ENCODE results near the gene ARHGAP26.

Gene ARHGAP26, protein sequence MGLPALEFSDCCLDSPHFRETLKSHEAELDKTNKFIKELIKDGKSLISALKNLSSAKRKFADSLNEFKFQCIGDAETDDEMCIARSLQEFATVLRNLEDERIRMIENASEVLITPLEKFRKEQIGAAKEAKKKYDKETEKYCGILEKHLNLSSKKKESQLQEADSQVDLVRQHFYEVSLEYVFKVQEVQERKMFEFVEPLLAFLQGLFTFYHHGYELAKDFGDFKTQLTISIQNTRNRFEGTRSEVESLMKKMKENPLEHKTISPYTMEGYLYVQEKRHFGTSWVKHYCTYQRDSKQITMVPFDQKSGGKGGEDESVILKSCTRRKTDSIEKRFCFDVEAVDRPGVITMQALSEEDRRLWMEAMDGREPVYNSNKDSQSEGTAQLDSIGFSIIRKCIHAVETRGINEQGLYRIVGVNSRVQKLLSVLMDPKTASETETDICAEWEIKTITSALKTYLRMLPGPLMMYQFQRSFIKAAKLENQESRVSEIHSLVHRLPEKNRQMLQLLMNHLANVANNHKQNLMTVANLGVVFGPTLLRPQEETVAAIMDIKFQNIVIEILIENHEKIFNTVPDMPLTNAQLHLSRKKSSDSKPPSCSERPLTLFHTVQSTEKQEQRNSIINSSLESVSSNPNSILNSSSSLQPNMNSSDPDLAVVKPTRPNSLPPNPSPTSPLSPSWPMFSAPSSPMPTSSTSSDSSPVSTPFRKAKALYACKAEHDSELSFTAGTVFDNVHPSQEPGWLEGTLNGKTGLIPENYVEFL

DNA sequence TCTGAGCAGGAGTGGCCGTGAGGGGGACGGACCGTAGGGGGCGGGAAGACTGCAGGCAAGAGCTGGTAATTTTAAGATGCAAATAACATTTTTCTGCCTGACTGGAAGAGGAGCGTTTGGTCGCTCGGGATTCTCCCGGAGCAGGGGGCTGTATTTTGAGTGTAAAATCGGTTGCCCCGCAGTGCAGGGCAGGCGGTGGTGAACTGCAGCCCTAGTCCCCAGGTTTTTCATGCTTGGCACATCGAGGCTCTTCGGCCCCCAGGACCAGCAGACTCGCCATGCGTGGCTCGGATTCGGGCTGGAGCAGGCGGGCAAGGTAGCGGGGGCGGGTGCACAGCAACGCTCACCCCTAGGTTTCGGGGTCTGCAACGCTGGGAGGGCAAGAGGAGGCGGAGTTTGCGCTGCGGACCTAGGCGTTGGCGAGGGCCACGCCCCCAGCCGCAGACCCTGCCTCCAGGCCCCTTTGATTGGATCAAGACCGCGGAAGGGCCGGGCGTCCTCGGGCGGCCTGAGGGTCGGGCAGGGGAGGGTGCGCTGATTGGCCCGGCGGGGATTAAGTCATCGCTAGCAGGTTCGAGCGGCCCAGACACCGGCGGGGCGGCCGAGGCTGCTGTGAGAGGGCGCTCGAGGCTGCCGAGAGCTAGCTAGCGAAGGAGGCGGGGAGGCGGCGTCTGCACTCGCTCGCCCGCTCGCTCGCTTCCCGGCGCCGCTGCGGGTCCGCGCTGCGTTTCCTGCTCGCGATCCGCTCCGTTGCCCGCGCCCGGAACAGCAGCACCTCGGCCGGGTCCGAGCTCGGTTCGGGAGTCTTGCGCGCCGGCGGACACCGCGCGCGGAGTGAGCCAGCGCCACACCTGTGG is at the start of gene ARHGAP26:
Gene ARHGAP26, plus strand, starts transcription at position 585 of the 857 bp plus-strand sequence. CDS start 385 bp downstream, outside the sequence.
- TF ChIP-seq, protein P1, sequence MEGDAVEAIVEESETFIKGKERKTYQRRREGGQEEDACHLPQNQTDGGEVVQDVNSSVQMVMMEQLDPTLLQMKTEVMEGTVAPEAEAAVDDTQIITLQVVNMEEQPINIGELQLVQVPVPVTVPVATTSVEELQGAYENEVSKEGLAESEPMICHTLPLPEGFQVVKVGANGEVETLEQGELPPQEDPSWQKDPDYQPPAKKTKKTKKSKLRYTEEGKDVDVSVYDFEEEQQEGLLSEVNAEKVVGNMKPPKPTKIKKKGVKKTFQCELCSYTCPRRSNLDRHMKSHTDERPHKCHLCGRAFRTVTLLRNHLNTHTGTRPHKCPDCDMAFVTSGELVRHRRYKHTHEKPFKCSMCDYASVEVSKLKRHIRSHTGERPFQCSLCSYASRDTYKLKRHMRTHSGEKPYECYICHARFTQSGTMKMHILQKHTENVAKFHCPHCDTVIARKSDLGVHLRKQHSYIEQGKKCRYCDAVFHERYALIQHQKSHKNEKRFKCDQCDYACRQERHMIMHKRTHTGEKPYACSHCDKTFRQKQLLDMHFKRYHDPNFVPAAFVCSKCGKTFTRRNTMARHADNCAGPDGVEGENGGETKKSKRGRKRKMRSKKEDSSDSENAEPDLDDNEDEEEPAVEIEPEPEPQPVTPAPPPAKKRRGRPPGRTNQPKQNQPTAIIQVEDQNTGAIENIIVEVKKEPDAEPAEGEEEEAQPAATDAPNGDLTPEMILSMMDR (conservative IDR thresholded peaks at IDR 0.05; ENCODE audit: low read depth, low read length) = no peak
- peaks cover 5% of the 10 kb centered on the region; the same call in 1 of the 2 replicates for H3K27me3 ChIP-seq (ENCODE audit: insufficient read depth, low read depth)
- H3K4me1 ChIP-seq (ENCODE audit: low read depth, poor library complexity, severe bottlenecking) = peaks cover 17% of the 10 kb centered on the region
- H3K79me2 ChIP-seq (ENCODE audit: insufficient read depth, low read depth) = no peaks in the 10 kb centered on the region
- no peaks in the 10 kb centered on the region for H3K36me3 ChIP-seq (ENCODE audit: insufficient read depth)
- H4K20me1 ChIP-seq (ENCODE audit: insufficient read depth) = no peaks in the 10 kb centered on the region
- peak within 1 kb of the TSS; percentile 98 for H3K4me2 ChIP-seq
- H3K4me3 ChIP-seq (IDR thresholded peaks at IDR 0.05; ENCODE audit: insufficient read depth, low read depth, low read length) = no peak within 1 kb of the TSS
- H3K9ac ChIP-seq = peak within 1 kb of the TSS; percentile 52
- no peak within 1 kb of the TSS for H3K27ac ChIP-seq
- peak within 1 kb of the TSS; percentile 100 for H2AFZ ChIP-seq (ENCODE audit: low read depth)

DNA sequence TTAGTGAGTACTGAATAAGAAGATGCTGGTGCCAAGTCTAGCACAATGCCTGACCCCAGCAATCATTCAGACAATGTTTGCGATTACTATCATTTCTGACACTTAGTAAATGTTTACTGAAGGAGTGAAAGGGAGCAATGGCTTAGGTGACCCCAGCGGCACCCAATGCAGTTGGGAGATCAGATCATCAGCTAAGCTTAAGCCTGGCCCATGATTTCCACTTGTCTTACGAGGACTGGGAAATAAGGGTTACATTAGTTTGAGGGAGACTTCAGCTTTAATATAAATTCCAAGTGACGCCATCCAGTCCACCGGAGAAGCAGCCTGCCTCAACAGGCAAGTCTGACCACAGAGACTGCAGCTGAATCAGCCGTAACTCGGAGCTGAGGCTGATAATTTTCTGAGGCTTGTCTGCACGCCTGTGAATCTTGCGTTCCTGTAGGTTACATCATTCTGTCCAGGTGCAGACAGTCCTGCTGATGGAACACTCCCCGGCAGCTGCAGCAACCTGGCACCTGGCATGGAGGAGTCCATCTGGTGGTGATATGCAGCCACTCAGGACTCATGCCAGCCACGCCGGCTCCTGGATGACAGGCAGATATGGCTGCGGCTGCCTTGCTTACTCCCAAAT is 49.4 kb upstream of the ARHGAP26 start:
- Histone ChIP-seq H3K27ac (peak overlapping the region; percentile 18; the same call in 1 of the 2 replicates), H3K4me2 (peak overlapping the region; percentile 51), H3K9ac (peak overlapping the region; percentile 30; the same call in 1 of the 2 replicates), H3K36me3 (ENCODE audit: insufficient read depth) (no peaks in the 10 kb centered on the region), H2AFZ (ENCODE audit: low read depth) (peak overlapping the region; percentile 54), H3K4me1 (ENCODE audit: low read depth, poor library complexity, severe bottlenecking) (peaks cover 21% of the 10 kb centered on the region), H4K20me1 (ENCODE audit: insufficient read depth) (no peaks in the 10 kb centered on the region), H3K27me3 (ENCODE audit: insufficient read depth, low read depth) (no peaks in the 10 kb centered on the region), H3K4me3 (IDR thresholded peaks at IDR 0.05; ENCODE audit: insufficient read depth, low read depth, low read length) (no peak overlapping the region), H3K79me2 (ENCODE audit: insufficient read depth, low read depth) (no peaks in the 10 kb centered on the region)
- TF ChIP-seq, protein P1 (conservative IDR thresholded peaks at IDR 0.05; ENCODE audit: low read depth, low read length) = no peak

DNA sequence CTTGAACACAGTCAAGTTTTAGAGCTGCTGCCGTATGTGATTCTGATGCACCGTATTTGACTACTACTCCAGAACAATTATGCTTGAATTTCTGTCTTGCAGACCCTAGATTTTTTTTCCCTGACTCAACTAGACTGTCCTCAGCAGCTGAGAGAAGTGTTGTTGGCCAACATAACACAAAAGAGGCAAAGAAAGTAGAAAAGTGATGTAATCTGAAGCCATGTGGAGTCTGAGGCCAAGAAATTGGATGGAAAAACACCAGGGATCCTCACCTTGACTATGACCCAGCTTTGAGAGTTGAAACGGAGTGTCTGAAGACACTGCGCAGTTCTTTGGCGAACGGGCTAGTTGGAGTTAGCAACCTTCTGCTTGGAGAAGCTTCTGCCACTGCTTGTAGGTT is 48.0 kb upstream of the ARHGAP26 start:
- no peaks in the 10 kb centered on the region for H4K20me1 ChIP-seq (ENCODE audit: insufficient read depth)
- H3K4me2 ChIP-seq = no peak overlapping the region
- no peak overlapping the region for H2AFZ ChIP-seq (ENCODE audit: low read depth)
- peaks cover 27% of the 10 kb centered on the region for H3K4me1 ChIP-seq (ENCODE audit: low read depth, poor library complexity, severe bottlenecking)
- H3K27ac ChIP-seq = no peak overlapping the region
- TF ChIP-seq, protein P1 (conservative IDR thresholded peaks at IDR 0.05; ENCODE audit: low read depth, low read length) = no peak
- no peaks in the 10 kb centered on the region for H3K79me2 ChIP-seq (ENCODE audit: insufficient read depth, low read depth)
- no peak overlapping the region for H3K4me3 ChIP-seq (IDR thresholded peaks at IDR 0.05; ENCODE audit: insufficient read depth, low read depth, low read length)
- no peaks in the 10 kb centered on the region for H3K27me3 ChIP-seq (ENCODE audit: insufficient read depth, low read depth)
- H3K36me3 ChIP-seq (ENCODE audit: insufficient read depth) = no peaks in the 10 kb centered on the region
- no peak overlapping the region for H3K9ac ChIP-seq

DNA sequence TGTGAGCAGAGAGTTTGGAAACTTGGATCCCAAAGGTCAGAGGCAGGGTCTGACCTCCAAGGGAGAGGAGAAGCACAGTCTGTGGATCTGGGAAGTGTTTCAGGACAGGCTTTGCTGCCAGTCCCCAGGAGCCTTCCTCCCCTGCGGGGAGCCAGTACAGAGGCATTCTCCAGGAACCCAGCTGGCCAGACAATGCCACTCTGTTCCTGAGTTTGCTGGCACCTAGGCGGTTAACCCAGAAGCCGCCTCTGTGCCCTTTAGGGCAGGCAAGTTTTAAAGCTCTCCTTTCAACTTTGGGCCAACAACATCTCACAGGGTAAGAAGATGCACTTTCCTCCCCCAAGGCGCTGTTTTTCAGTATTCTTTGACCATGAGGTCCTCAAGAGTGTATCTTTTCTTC is 47.3 kb upstream of the ARHGAP26 start:
- peaks cover 25% of the 10 kb centered on the region for H3K4me1 ChIP-seq (ENCODE audit: low read depth, poor library complexity, severe bottlenecking)
- TF ChIP-seq, protein P1 (conservative IDR thresholded peaks at IDR 0.05; ENCODE audit: low read depth, low read length) = no peak
- no peaks in the 10 kb centered on the region for H4K20me1 ChIP-seq (ENCODE audit: insufficient read depth)
- no peak overlapping the region for H3K9ac ChIP-seq
- no peaks in the 10 kb centered on the region for H3K79me2 ChIP-seq (ENCODE audit: insufficient read depth, low read depth)
- H3K27me3 ChIP-seq (ENCODE audit: insufficient read depth, low read depth) = no peaks in the 10 kb centered on the region
- H3K4me3 ChIP-seq (IDR thresholded peaks at IDR 0.05; ENCODE audit: insufficient read depth, low read depth, low read length) = no peak overlapping the region
- no peak overlapping the region for H3K4me2 ChIP-seq
- H3K27ac ChIP-seq = no peak overlapping the region
- no peaks in the 10 kb centered on the region for H3K36me3 ChIP-seq (ENCODE audit: insufficient read depth)
- H2AFZ ChIP-seq (ENCODE audit: low read depth) = no peak overlapping the region
